Endothelial cell of umbilical vein (primary cell): ENCODE results near the gene NHS. TPM values are rescaled to one million over a fixed set of nuclear protein-coding genes. Genes with fewer than 3 reads are reported as not detected.

ENCODE experiments used
- BruUV-seq: library from RNA; stranded (reverse); fragments of 400-500 nt; replicated peaks from 2 replicates; lab custom pipeline; 2021; lab: Mats Ljungman, UMichigan
- CTCF ChIA-PET: fragments of 300-600, 350-600 bp; sonication (Branson Sonifier 250); formaldehyde crosslinking; loops from one replicate; lab custom pipeline; 2021; ENCODE audit warnings: antibody characterized with exemption, inconsistent platforms; lab: Charles Lee
- POLR2A ChIA-PET: fragments of 300-600, 350-600 bp; sonication (Branson Sonifier 250); formaldehyde crosslinking; loops from one replicate; lab custom pipeline; 2021; ENCODE audit warnings: antibody characterized with exemption, inconsistent platforms; lab: Charles Lee
- DNase-seq: peaks from one replicate; pipeline ENCODE4 v3.0.0-alpha.2; 2011; ENCODE audit warnings: low read depth, low spot score
- FAIRE-seq: peaks from 2 replicates; lab custom pipeline; 2011; peaks lifted over from hg19 to GRCh38; lab: Jason Lieb, UNC
- H2AFZ ChIP-seq: 2 replicates; pipeline ENCODE4 v1.6.0; 2012; ENCODE audit warnings: low read depth, low read length, control low read depth, inconsistent platforms
- H3K27ac ChIP-seq: 2 replicates; pipeline ENCODE4 v1.5.1; 2011; ENCODE audit warnings: low read depth, mild to moderate bottlenecking, control low read depth, low read length, moderate library complexity; ENCODE audit not compliant: insufficient read depth
- H3K27me3 ChIP-seq, 2 experiments: 2 replicates each; pipeline versions ENCODE4 v1.6.0 to v1.6.1; 2011; ENCODE audit warnings: low read length in 2 of 2, mixed read lengths in 1 of 2; ENCODE audit not compliant: control insufficient read depth in 2 of 2, insufficient read depth in 2 of 2
- H3K36me3 ChIP-seq, 2 experiments: 2 replicates in 1 of 2; 3 replicates in 1 of 2; pipeline ENCODE4 v1.5.1; 2011; ENCODE audit warnings: low read length in 2 of 2, mild to moderate bottlenecking in 1 of 2, moderate library complexity in 1 of 2; ENCODE audit not compliant: control insufficient read depth in 2 of 2, insufficient read depth in 2 of 2; ENCODE audit errors: extremely low read depth in 1 of 2
- H3K4me1 ChIP-seq: 3 replicates; pipeline ENCODE4 v1.5.1; 2011; ENCODE audit warnings: mild to moderate bottlenecking, low read length; ENCODE audit not compliant: control insufficient read depth, insufficient read depth; ENCODE audit errors: extremely low read depth
- H3K4me2 ChIP-seq: 2 replicates; pipeline ENCODE4 v1.6.1; 2011; ENCODE audit warnings: low read length, control low read depth, mixed read lengths; ENCODE audit not compliant: insufficient read depth
- H3K4me3 ChIP-seq, 3 experiments: fragments of 200-600 bp in 1 of 3; sonication (generic), shearing (Covaris generic) in 1 of 3; replicated peaks in 1 of 3; 2 replicates each; pipeline ENCODE4 v1.5.1; 2011 to 2016; ENCODE audit warnings: control low read depth in 3 of 3, low read length in 3 of 3, mild to moderate bottlenecking in 2 of 3, inconsistent platforms in 1 of 3, low read depth in 1 of 3, moderate library complexity in 1 of 3; ENCODE audit not compliant: insufficient read depth in 1 of 3
- H3K79me2 ChIP-seq: 2 replicates; pipeline ENCODE4 v1.6.0; 2012; ENCODE audit warnings: low read length, inconsistent platforms; ENCODE audit not compliant: control insufficient read depth, insufficient read depth
- H3K9ac ChIP-seq: replicated peaks from 2 replicates; pipeline ENCODE3; 2011; ENCODE audit warnings: low read length, control low read depth; ENCODE audit not compliant: insufficient read depth; ENCODE audit errors: extremely low read depth
- H3K9me1 ChIP-seq: replicated peaks from 3 replicates; pipeline ENCODE4 v1.6.0; 2011; ENCODE audit warnings: mild to moderate bottlenecking, low read length; ENCODE audit not compliant: control insufficient read depth, insufficient read depth; ENCODE audit errors: extremely low read depth
- H3K9me3 ChIP-seq: replicated peaks from 2 replicates; pipeline ENCODE4 v1.5.1; 2012; ENCODE audit warnings: low read length, inconsistent platforms; ENCODE audit not compliant: control insufficient read depth, insufficient read depth
- H4K20me1 ChIP-seq: replicated peaks from 2 replicates; pipeline ENCODE3; 2011; ENCODE audit warnings: mild to moderate bottlenecking, low read length; ENCODE audit not compliant: control insufficient read depth, insufficient read depth; ENCODE audit errors: extremely low read depth
- CTCF ChIP-seq, 2 donors: IDR thresholded peaks; 1 replicate in 1 of 2; 2 replicates in 1 of 2; pipeline ENCODE4 v1.5.1; 2011; ENCODE audit warnings: low read length in 2 of 2, mild to moderate bottlenecking in 2 of 2, moderate library complexity in 2 of 2, control low read depth in 1 of 2, inconsistent platforms in 1 of 2, low read depth in 1 of 2; ENCODE audit not compliant: insufficient read depth in 1 of 2; ENCODE audit errors: extremely low read depth in 1 of 2
- EZH2 ChIP-seq: IDR thresholded peaks from 2 replicates; pipeline ENCODE4 v1.6.1; 2012; ENCODE audit warnings: borderline replicate concordance, low read depth, mild to moderate bottlenecking, moderate library complexity, low read length, inconsistent platforms; ENCODE audit not compliant: severe bottlenecking
- FOS ChIP-seq: IDR thresholded peaks from 2 replicates; pipeline ENCODE4 v1.6.1; 2011; ENCODE audit warnings: mild to moderate bottlenecking, low read length, moderate library complexity, borderline replicate concordance; ENCODE audit not compliant: insufficient read depth
- GATA2 ChIP-seq: IDR thresholded peaks from 2 replicates; pipeline ENCODE4 v1.7.0; 2011; ENCODE audit warnings: low read depth, mild to moderate bottlenecking, moderate library complexity, mixed read lengths, low read length; ENCODE audit not compliant: insufficient read length, insufficient read depth
- JUN ChIP-seq: IDR thresholded peaks from 2 replicates; pipeline ENCODE4 v1.6.1; 2011; ENCODE audit warnings: borderline replicate concordance, low read depth; ENCODE audit not compliant: insufficient read length, insufficient read depth
- MYC ChIP-seq: IDR thresholded peaks from one replicate; pipeline ENCODE4 v1.6.1; 2011; ENCODE audit warnings: mild to moderate bottlenecking, low read depth, low read length
- POLR2A ChIP-seq: IDR thresholded peaks from 2 replicates; pipeline ENCODE4 v1.6.1; 2012; ENCODE audit warnings: low read depth, mild to moderate bottlenecking, control low read depth, low read length
- POLR2AphosphoS5 ChIP-seq: IDR thresholded peaks from 2 replicates; pipeline ENCODE4 v1.6.1; 2012; ENCODE audit warnings: low read depth, mild to moderate bottlenecking, control low read depth, low read length, moderate library complexity; ENCODE audit not compliant: insufficient read depth
- dilution Hi-C: fragments of 300-500 bp; cut with MboI; formaldehyde crosslinking; loops from one replicate; pipeline ENCODE4 v1.15.0; 2019; ENCODE audit warnings: low sequenced_read_pairs; ENCODE audit not compliant: extremely low pct_ligation_motif_present
- intact Hi-C: fragments of 100-400 bp; cut with micrococcal nuclease; formaldehyde crosslinking; loops from one replicate; pipeline ENCODE4 v1.10.0; 2022
- polyA plus RNA-seq, 4 experiments: library from polyadenylated mRNA; depleted of rRNA in 3 of 4; stranded (reverse) in 3 of 4; unstranded in 1 of 4; fragments of >200 nt; gene quantifications; 2 replicates each; pipeline versions ENCODE4 v1.2.1 to v1.2.3, GENCODE V29; 2011 to 2012; ENCODE audit warnings: missing spikeins in 1 of 4
- total RNA-seq: library from RNA; stranded (reverse); gene quantifications from 2 replicates; pipeline ENCODE4 v1.2.3, GENCODE V29; 2021
- TF ChIP-seq, protein P1 (sequence below): IDR thresholded peaks from 2 replicates; pipeline ENCODE4 v1.6.1; 2011; ENCODE audit not compliant: insufficient read depth, insufficient read length

NHS gene
- total and polyA plus RNA-seq, 2 donors (not counting 3 experiments of a cell fraction or from before 2014, with no cell fraction given) = 0.07 to 0.46 TPM

- dilution Hi-C loops (no loop called here), intact Hi-C loops (no loop called here)
- FAIRE-seq (no peak), DNase-seq (no peak)
- H4K20me1 ChIP-seq = no peaks in the 10 kb centered on the region
- no peaks in the 10 kb centered on the region for H3K79me2 ChIP-seq
- ChIA-PET CTCF (no interaction called here), POLR2A (no interaction called here)
- H3K36me3 ChIP-seq = no peaks in the 10 kb centered on the region
- H3K4me3 ChIP-seq = no peak overlapping the region
- no peaks in the 10 kb centered on the region for H3K4me1 ChIP-seq
- TF ChIP-seq FOS (no peak), POLR2A (no peak), CTCF (IDR thresholded peaks at IDR 0.05; ENCODE audit: extremely low read depth in 1 of 2, insufficient read depth in 1 of 2, low read depth in 1 of 2, low read length in 2 of 2) (no peak), POLR2AphosphoS5 (no peak), EZH2 (no peak), GATA2 (no peak), MYC (no peak), JUN (no peak)
- TF ChIP-seq, protein P1, sequence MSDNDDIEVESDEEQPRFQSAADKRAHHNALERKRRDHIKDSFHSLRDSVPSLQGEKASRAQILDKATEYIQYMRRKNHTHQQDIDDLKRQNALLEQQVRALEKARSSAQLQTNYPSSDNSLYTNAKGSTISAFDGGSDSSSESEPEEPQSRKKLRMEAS = no peak
- H3K9ac ChIP-seq = no peak overlapping the region
- H2AFZ ChIP-seq = no peak overlapping the region
- no peaks in the 10 kb centered on the region for H3K27me3 ChIP-seq
- no peak overlapping the region for H3K4me2 ChIP-seq
- H3K9me3 ChIP-seq = no peaks in the 10 kb centered on the region
- no peaks in the 10 kb centered on the region for H3K9me1 ChIP-seq
- H3K27ac ChIP-seq = no peak overlapping the region
- no TSS peak for BruUV-seq
Measured at GRCh38 chrX:17525266-17525665, 150.3 kb downstream of the NHS start.
